ENCODE results near the gene ORC3.

Gene ORC3

DNA sequence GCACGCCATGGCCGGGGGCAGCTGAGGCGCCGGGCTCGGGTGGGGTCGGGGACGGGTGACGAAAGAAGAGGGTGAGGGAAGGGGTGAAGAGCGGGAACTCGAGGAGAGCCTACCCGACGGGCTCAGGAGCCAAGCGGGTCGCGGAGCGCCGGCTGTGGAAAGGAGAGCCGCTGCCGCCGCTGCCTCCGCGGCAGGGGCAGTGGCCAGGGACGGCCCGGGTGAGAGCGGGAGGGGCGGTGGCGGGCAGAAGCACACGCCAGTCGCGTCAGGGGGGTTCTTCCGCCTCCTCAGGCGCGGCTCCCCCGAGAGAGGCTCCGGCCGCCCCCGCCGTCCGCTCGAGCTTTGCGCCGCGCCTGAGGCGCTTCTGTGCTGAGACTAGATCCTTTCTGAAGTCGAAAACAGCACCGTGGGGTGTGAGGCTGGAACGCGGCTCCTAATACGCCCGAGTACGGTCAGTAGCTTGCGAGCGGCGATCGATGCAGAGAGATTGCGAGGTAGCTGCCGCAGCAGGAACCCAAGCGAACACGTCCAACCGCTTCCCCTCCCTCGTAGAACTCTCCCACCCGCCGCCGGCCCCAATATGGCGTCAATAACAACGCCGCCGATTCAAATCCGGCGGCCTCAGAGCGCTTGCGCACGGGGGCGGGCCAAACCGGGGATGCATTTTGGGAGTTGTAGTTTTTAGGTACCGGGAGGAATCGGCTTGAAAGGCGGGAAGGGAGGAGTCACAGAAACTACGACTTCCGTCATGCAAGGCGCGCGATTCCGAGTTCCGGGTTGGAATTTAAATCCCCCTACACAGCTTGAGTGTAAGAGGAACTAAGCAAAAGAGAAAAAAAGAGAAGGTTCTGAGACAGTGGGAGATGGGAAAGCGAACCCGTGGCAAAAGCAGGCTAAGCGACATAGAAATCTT is 112.0 kb downstream of the ORC3 start, which contains the start of gene AKIRIN2 (continued):
- TF ChIP-seq ZEB2 (tag by site-specific recombination; IDR thresholded peaks at IDR 0.05), result peak; percentile 45; the same call in 1 of the 2 replicates
- no peak for TF ChIP-seq ZNF248 (tag by site-specific recombination; IDR thresholded peaks at IDR 0.05)
- TF ChIP-seq ZNF157 (tag by site-specific recombination; IDR thresholded peaks at IDR 0.05), result no peak
- TF ChIP-seq ZBTB20 (tag by site-specific recombination; IDR thresholded peaks at IDR 0.05), result peak; percentile 100
- no peak for TF ChIP-seq ZNF211 (tag by site-specific recombination; IDR thresholded peaks at IDR 0.05; ENCODE audit: low read depth)
- TF ChIP-seq ZNF785 (tag by site-specific recombination; IDR thresholded peaks at IDR 0.05), result no peak
- peak; percentile 70 for TF ChIP-seq ZNF394 (tag by site-specific recombination; IDR thresholded peaks at IDR 0.05; ENCODE audit: borderline replicate concordance)
- no peak; the same call in 1 of the 2 replicates for TF ChIP-seq ZNF24 (tag by site-specific recombination; IDR thresholded peaks at IDR 0.05)
- TF ChIP-seq KLF8 (tag by site-specific recombination; IDR thresholded peaks at IDR 0.05), result peak; percentile 79; the same call in 1 of the 2 replicates
- TF ChIP-seq ZNF701 (tag by site-specific recombination; IDR thresholded peaks at IDR 0.05), result no peak
- peak; percentile 58; the same call in 1 of the 2 replicates for TF ChIP-seq ZFP69B (tag by site-specific recombination; IDR thresholded peaks at IDR 0.05)
- no peak for TF ChIP-seq ZNF549 (tag by site-specific recombination; IDR thresholded peaks at IDR 0.05)
- no peak for TF ChIP-seq ZNF776 (tag by site-specific recombination; IDR thresholded peaks at IDR 0.05; ENCODE audit: borderline replicate concordance)
- peak; percentile 46 for TF ChIP-seq ZBTB8A (tag by site-specific recombination; IDR thresholded peaks at IDR 0.05)
- peak; percentile 76 for TF ChIP-seq ZNF629 (tag by site-specific recombination; IDR thresholded peaks at IDR 0.05)
- TF ChIP-seq PRDM4 (tag by site-specific recombination; IDR thresholded peaks at IDR 0.05), result peak; percentile 66; the same call in 1 of the 2 replicates
- TF ChIP-seq, protein P1, sequence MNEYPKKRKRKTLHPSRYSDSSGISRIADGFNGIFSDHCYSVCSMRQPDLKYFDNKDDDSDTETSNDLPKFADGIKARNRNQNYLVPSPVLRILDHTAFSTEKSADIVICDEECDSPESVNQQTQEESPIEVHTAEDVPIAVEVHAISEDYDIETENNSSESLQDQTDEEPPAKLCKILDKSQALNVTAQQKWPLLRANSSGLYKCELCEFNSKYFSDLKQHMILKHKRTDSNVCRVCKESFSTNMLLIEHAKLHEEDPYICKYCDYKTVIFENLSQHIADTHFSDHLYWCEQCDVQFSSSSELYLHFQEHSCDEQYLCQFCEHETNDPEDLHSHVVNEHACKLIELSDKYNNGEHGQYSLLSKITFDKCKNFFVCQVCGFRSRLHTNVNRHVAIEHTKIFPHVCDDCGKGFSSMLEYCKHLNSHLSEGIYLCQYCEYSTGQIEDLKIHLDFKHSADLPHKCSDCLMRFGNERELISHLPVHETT (tag by site-specific recombination; IDR thresholded peaks at IDR 0.05), result peak; percentile 84
- TF ChIP-seq, protein P2, sequence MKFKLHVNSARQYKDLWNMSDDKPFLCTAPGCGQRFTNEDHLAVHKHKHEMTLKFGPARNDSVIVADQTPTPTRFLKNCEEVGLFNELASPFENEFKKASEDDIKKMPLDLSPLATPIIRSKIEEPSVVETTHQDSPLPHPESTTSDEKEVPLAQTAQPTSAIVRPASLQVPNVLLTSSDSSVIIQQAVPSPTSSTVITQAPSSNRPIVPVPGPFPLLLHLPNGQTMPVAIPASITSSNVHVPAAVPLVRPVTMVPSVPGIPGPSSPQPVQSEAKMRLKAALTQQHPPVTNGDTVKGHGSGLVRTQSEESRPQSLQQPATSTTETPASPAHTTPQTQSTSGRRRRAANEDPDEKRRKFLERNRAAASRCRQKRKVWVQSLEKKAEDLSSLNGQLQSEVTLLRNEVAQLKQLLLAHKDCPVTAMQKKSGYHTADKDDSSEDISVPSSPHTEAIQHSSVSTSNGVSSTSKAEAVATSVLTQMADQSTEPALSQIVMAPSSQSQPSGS (tag by site-specific recombination; IDR thresholded peaks at IDR 0.05; ENCODE audit: low read depth), result no peak
- no peak for TF ChIP-seq ZNF37A (tag by site-specific recombination; IDR thresholded peaks at IDR 0.05)
- no peak; the same call in 1 of the 2 replicates for TF ChIP-seq ZNF239 (tag by site-specific recombination; IDR thresholded peaks at IDR 0.05)
- TF ChIP-seq ZBTB21 (tag by site-specific recombination; IDR thresholded peaks at IDR 0.05), result 0 out of 2 replicates have a peak, but pooled peaks have one; percentile 13
- TF ChIP-seq ZNF626 (tag by site-specific recombination; IDR thresholded peaks at IDR 0.05), result no peak
- TF ChIP-seq ZNF555 (tag by site-specific recombination; conservative IDR thresholded peaks at IDR 0.05), result no peak
- peak; percentile 59; the same call in 1 of the 2 replicates for TF ChIP-seq ZNF843 (tag by site-specific recombination; IDR thresholded peaks at IDR 0.05)
- no peak for TF ChIP-seq SALL2 (tag by site-specific recombination; IDR thresholded peaks at IDR 0.05; ENCODE audit: borderline replicate concordance)
- TF ChIP-seq ZNF426 (tag by site-specific recombination; IDR thresholded peaks at IDR 0.05), result no peak
- TF ChIP-seq ZNF19 (tag by site-specific recombination; IDR thresholded peaks at IDR 0.05; ENCODE audit: low read depth), result no peak
- TF ChIP-seq, protein P3, sequence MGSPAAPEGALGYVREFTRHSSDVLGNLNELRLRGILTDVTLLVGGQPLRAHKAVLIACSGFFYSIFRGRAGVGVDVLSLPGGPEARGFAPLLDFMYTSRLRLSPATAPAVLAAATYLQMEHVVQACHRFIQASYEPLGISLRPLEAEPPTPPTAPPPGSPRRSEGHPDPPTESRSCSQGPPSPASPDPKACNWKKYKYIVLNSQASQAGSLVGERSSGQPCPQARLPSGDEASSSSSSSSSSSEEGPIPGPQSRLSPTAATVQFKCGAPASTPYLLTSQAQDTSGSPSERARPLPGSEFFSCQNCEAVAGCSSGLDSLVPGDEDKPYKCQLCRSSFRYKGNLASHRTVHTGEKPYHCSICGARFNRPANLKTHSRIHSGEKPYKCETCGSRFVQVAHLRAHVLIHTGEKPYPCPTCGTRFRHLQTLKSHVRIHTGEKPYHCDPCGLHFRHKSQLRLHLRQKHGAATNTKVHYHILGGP (tag by site-specific recombination; IDR thresholded peaks at IDR 0.05), result no peak
- TF ChIP-seq KLF7 (tag by site-specific recombination; IDR thresholded peaks at IDR 0.05; ENCODE audit: borderline replicate concordance), result peak; percentile 64; the same call in 1 of the 2 replicates
- no peak for TF ChIP-seq HOXD13 (CRISPR knock-in tag; IDR thresholded peaks at IDR 0.05; ENCODE audit: borderline replicate concordance)
- peak; percentile 82 for TF ChIP-seq ZNF610 (tag by site-specific recombination; IDR thresholded peaks at IDR 0.05; ENCODE audit: borderline replicate concordance)
- TF ChIP-seq ZNF112 (tag by site-specific recombination; IDR thresholded peaks at IDR 0.05), result no peak
- TF ChIP-seq ZNF221 (tag by site-specific recombination; IDR thresholded peaks at IDR 0.05; ENCODE audit: borderline replicate concordance), result no peak
- peak; percentile 58 for TF ChIP-seq ZNF146 (tag by site-specific recombination; IDR thresholded peaks at IDR 0.05)
